Astrocyte of the spinal cord (primary cell): ENCODE results near the gene SCN4B.

Experiments
- DNase-seq: peaks from one replicate; pipeline ENCODE4 v3.0.0; 2011; ENCODE audit warnings: low read depth, low spot score
- H3K4me3 ChIP-seq: 2 replicates; pipeline ENCODE4 v1.5.1; 2011; ENCODE audit warnings: low read depth, mild to moderate bottlenecking, low read length, moderate library complexity
- CTCF ChIP-seq: IDR thresholded peaks from 2 replicates; pipeline ENCODE4 v1.5.1; 2012; ENCODE audit warnings: low read depth, mild to moderate bottlenecking, low read length, inconsistent platforms
- in situ Hi-C: cut with HindIII; loops from 2 replicates; pipeline ENCODE4 v1.10.0; 2017; ENCODE audit warnings: low sequenced_read_pairs

SCN4B gene

GRCh38 chr11:118152020-118152551 lies 537 bp downstream of the SCN4B start:
- DNase-seq: no peak
- TF ChIP-seq CTCF: no peak
- in situ Hi-C loops: no loop called here
- H3K4me3 ChIP-seq: no peak overlapping the region

GRCh38 chr11:118151431-118151830 lies 1.2 kb downstream of the SCN4B start:
- in situ Hi-C loops: no loop called here
- no peak for TF ChIP-seq CTCF
- H3K4me3 ChIP-seq: no peak overlapping the region
- DNase-seq: no peak

DNA sequence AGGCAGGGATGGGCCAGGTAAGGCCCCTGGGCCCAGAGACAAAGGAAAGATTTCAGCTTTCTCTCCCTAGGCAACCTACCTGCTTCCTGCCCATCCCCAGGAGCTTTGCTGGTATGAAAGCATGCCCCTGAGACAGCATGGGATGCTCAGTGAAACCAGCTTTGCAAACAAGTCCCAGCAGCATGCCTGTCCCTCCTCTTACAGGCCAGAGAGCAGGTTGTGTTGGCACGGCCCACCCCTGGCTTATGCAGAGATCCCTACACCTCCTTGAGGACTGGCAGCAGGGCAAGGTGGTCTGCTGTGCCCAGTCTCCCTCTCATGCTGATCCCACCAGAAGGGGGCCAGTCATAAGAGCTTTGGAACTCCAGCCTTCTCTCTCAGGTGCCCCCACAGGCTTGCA lies 3.1 kb downstream of the SCN4B start:
- in situ Hi-C loops: no loop called here
- TF ChIP-seq CTCF: no peak
- DNase-seq: no peak
- no peak overlapping the region for H3K4me3 ChIP-seq

GRCh38 chr11:118148856-118149255 lies 3.8 kb downstream of the SCN4B start:
- no peak for DNase-seq
- TF ChIP-seq CTCF: no peak
- in situ Hi-C loops: no loop called here
- H3K4me3 ChIP-seq: no peak overlapping the region

- no peak for TF ChIP-seq CTCF
- in situ Hi-C loops: no loop called here
- DNase-seq: no peak
- no peak overlapping the region for H3K4me3 ChIP-seq
Observed at GRCh38 chr11:118148240-118148639, 4.4 kb downstream of the SCN4B start.

- TF ChIP-seq CTCF: no peak
- in situ Hi-C loops: no loop called here
- DNase-seq: no peak
Observed at GRCh38 chr11:118147502-118147901, 5.1 kb downstream of the SCN4B start.

GRCh38 chr11:118146554-118146953 lies 6.1 kb downstream of the SCN4B start:
- TF ChIP-seq CTCF: no peak
- in situ Hi-C loops: no loop called here
- no peak for DNase-seq

More at GRCh38 chr11:118147502-118147901, 5.1 kb downstream of the SCN4B start:
- no peak overlapping the region for H3K4me3 ChIP-seq

More at GRCh38 chr11:118146554-118146953, 6.1 kb downstream of the SCN4B start:
- H3K4me3 ChIP-seq: no peak overlapping the region
